DOHH2 (cell line): Measurements from ENCODE around the gene CYP4F12.

Source experiments
- H3F3A ChIP-seq: fragments of 200-600 bp; sonication (generic), shearing (Covaris generic); 2 replicates; pipeline ENCODE4 v1.6.0; 2016; ENCODE audit warnings: antibody characterized with exemption, mild to moderate bottlenecking; ENCODE audit not compliant: control insufficient read depth, insufficient read depth
- H3K27ac ChIP-seq: fragments of 200-600 bp; sonication (generic); 2 replicates; pipeline ENCODE4 v1.5.1; 2014; ENCODE audit warnings: low read depth, mild to moderate bottlenecking, low read length, moderate library complexity
- H3K27me3 ChIP-seq: fragments of 200-600 bp; sonication (generic); 2 replicates; pipeline ENCODE4 v1.6.1; 2014; ENCODE audit warnings: mild to moderate bottlenecking, low read length, mixed read lengths; ENCODE audit not compliant: control insufficient read depth
- H3K36me3 ChIP-seq: fragments of 200-600 bp; sonication (generic); 2 replicates; pipeline ENCODE4 v1.6.1; 2014; ENCODE audit warnings: mild to moderate bottlenecking, low read length, moderate library complexity, mixed read lengths; ENCODE audit not compliant: control insufficient read depth
- H3K4me1 ChIP-seq: fragments of 200-600 bp; sonication (generic); 2 replicates; pipeline ENCODE4 v1.6.1; 2014; ENCODE audit warnings: mild to moderate bottlenecking, low read length, mixed read lengths; ENCODE audit not compliant: control insufficient read depth
- H3K4me2 ChIP-seq: fragments of 200-600 bp; sonication (generic); 2 replicates; pipeline ENCODE4 v1.6.0; 2014; ENCODE audit warnings: mild to moderate bottlenecking, low read length, moderate library complexity
- H3K4me3 ChIP-seq: fragments of 200-600 bp; sonication (generic); 2 replicates; pipeline ENCODE4 v1.5.1; 2014; ENCODE audit warnings: mild to moderate bottlenecking, low read length, mixed read lengths
- H3K79me2 ChIP-seq: fragments of 200-600 bp; sonication (generic); 2 replicates; pipeline ENCODE4 v1.6.1; 2014; ENCODE audit warnings: mild to moderate bottlenecking, low read length, mixed read lengths; ENCODE audit not compliant: control insufficient read depth
- H3K9me2 ChIP-seq: fragments of 200-600 bp; sonication (generic); replicated peaks from 2 replicates; pipeline ENCODE4 v1.6.1; 2014; ENCODE audit warnings: mild to moderate bottlenecking, low read length, mixed read lengths; ENCODE audit not compliant: control insufficient read depth
- H3K9me3 ChIP-seq: fragments of 200-600 bp; sonication (generic); 2 replicates; pipeline ENCODE4 v1.6.1; 2014; ENCODE audit warnings: antibody characterized with exemption, low read length, mixed read lengths; ENCODE audit not compliant: control insufficient read depth, insufficient read depth
- H4K20me1 ChIP-seq: fragments of 200-600 bp; sonication (generic); 2 replicates; pipeline ENCODE4 v1.6.0; 2014; ENCODE audit warnings: low read depth, mild to moderate bottlenecking, antibody characterized with exemption, low read length, moderate library complexity; ENCODE audit not compliant: control insufficient read depth, insufficient read depth
- EZH2phosphoT487 ChIP-seq: fragments of 200-600 bp; sonication (generic); IDR thresholded peaks from 2 replicates; pipeline ENCODE4 v1.6.1; 2017; ENCODE audit warnings: borderline replicate concordance, mild to moderate bottlenecking, antibody characterized with exemption, low read length, moderate library complexity, mixed read lengths
- TF ChIP-seq, protein P1 (sequence below): fragments of 200-600 bp; sonication (generic); IDR thresholded peaks from one replicate; pipeline ENCODE4 v1.5.1; 2014; ENCODE audit warnings: antibody characterized with exemption, mild to moderate bottlenecking, low read depth, low read length; ENCODE audit not compliant: poor library complexity, severe bottlenecking

The CYP4F12 gene

DNA sequence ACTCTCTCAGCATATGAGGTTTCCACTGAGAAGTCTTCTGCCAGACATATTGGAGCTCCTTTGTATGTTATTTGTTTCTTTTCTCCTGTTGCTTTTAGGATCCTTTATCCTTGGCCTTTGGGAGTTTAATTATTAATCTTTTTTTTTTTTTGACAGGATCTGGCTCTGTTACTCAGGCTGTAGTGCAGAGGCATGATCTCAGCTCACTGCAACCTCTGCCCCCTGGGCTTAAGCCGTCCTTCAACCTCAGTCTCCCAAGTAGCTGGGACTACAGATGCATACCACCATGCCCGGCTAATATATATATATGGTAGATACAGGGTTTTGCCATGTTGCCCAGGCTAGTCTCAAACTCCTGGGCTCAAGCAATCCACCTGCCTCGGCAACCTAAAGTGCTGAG, 38.8 kb upstream of the CYP4F12 start:
- H3K4me2 ChIP-seq = no peak overlapping the region
- no peaks in the 10 kb centered on the region for H3K79me2 ChIP-seq
- no peak overlapping the region for H3K4me3 ChIP-seq
- no peak overlapping the region for H3K27ac ChIP-seq
- H4K20me1 ChIP-seq = peaks cover 3% of the 10 kb centered on the region; the same call in 1 of the 2 replicates
- H3K4me1 ChIP-seq = no peaks in the 10 kb centered on the region
- no peaks in the 10 kb centered on the region for H3F3A ChIP-seq
- no peaks in the 10 kb centered on the region for H3K9me3 ChIP-seq
- H3K9me2 ChIP-seq = no peaks in the 10 kb centered on the region
- H3K27me3 ChIP-seq = no peaks in the 10 kb centered on the region
- H3K36me3 ChIP-seq = no peaks in the 10 kb centered on the region
- no peak for TF ChIP-seq EZH2phosphoT487
- TF ChIP-seq, protein P1, sequence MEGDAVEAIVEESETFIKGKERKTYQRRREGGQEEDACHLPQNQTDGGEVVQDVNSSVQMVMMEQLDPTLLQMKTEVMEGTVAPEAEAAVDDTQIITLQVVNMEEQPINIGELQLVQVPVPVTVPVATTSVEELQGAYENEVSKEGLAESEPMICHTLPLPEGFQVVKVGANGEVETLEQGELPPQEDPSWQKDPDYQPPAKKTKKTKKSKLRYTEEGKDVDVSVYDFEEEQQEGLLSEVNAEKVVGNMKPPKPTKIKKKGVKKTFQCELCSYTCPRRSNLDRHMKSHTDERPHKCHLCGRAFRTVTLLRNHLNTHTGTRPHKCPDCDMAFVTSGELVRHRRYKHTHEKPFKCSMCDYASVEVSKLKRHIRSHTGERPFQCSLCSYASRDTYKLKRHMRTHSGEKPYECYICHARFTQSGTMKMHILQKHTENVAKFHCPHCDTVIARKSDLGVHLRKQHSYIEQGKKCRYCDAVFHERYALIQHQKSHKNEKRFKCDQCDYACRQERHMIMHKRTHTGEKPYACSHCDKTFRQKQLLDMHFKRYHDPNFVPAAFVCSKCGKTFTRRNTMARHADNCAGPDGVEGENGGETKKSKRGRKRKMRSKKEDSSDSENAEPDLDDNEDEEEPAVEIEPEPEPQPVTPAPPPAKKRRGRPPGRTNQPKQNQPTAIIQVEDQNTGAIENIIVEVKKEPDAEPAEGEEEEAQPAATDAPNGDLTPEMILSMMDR = no peak

DNA sequence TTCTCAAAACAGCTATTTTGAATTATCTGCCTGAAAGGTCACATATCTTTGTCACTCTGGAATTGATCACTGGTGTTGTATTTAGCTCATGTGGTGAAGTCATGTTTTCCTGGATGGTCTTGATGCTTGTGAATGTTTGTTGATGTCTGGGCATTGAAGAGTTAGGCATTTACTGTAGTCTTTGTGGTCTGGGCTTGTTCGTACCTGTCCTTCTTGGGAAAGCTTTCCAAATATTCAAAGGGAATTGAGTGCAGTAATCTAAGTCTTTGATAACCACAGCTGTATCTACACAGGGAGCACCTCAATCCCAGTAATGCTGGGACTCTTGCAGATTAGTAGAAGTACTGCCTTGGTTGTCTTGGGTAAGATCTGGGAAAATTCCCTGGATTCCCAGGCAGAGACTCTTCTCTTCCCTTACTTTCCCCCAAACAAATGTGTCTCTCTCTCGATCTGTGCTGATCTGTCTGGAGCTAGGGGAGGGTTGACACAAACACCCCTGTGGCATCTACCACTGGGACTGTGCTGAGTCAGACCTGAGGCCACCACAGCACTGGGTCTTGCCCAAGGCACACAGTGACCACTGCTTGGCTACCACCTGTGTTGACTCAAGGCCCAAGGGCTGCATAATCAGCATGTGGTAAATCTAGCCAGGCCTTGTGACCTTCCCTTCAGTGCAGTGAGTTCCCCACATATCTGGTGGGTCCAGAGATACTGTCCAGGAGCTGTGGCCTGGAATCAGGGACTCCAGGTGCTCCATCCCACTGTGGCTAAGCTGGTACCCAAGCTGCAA, 37.7 kb upstream of the CYP4F12 start:
- no peaks in the 10 kb centered on the region for H3K79me2 ChIP-seq
- peaks cover 3% of the 10 kb centered on the region; the same call in 1 of the 2 replicates for H4K20me1 ChIP-seq
- no peaks in the 10 kb centered on the region for H3K27me3 ChIP-seq
- no peak overlapping the region for H3K4me2 ChIP-seq
- no peak overlapping the region for H3K27ac ChIP-seq
- no peaks in the 10 kb centered on the region for H3K9me2 ChIP-seq
- H3K36me3 ChIP-seq = no peaks in the 10 kb centered on the region
- H3K4me1 ChIP-seq = no peaks in the 10 kb centered on the region
- TF ChIP-seq, protein P1 = no peak
- no peak for TF ChIP-seq EZH2phosphoT487
- no peaks in the 10 kb centered on the region for H3K9me3 ChIP-seq
- no peaks in the 10 kb centered on the region for H3F3A ChIP-seq
- H3K4me3 ChIP-seq = no peak overlapping the region

DNA sequence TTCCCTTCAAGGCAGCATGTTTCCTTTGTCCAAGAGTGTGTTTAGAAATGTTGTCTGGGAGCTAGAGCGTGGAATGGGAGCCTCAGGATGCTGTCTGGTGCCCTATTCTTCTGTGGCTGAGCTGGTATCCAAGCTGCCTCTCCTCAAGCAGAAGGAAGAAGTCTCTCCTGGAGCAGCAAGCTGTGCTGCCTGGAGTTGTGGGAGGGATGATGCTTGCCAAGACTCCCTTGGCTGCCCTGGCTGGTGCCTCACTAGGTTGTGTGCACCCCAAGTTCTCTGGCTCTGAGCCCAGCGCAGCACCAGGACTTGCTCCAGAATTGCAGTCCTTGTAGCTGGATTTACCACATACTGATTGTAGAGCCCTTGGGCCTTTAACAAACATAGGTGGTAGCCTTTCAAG, 36.9 kb upstream of the CYP4F12 start:
- Histone ChIP-seq H3K27ac (no peak overlapping the region), H3K4me3 (no peak overlapping the region), H3K36me3 (no peaks in the 10 kb centered on the region), H3K9me3 (no peaks in the 10 kb centered on the region), H3K79me2 (no peaks in the 10 kb centered on the region), H3K4me1 (no peaks in the 10 kb centered on the region), H3K27me3 (no peaks in the 10 kb centered on the region), H3K4me2 (no peak overlapping the region), H3F3A (no peaks in the 10 kb centered on the region), H3K9me2 (no peaks in the 10 kb centered on the region), H4K20me1 (peaks cover 3% of the 10 kb centered on the region; the same call in 1 of the 2 replicates)
- TF ChIP-seq, protein P1 = no peak
- no peak for TF ChIP-seq EZH2phosphoT487
